HEK293T (cell line): ENCODE data around the gene HIRA.
"Not testable (repeated sequence)": the region's sequence is repeated elsewhere in the genome, so short reads cannot be mapped to it uniquely, and the experiment has no call there.

ENCODE experiments used
- CTCF ChIA-PET: fragments of 350-600 bp; formaldehyde crosslinking; extraction: SDS; loops from one replicate; lab custom pipeline; 2021; ENCODE audit warnings: antibody characterized with exemption, inconsistent platforms; lab: Yijun Ruan, JAX
- POLR2A ChIA-PET: fragments of 350-600 bp; formaldehyde crosslinking; extraction: SDS; loops from one replicate; lab custom pipeline; 2020; ENCODE audit warnings: antibody characterized with exemption, inconsistent platforms; lab: Yijun Ruan, JAX
- DNase-seq: peaks from one replicate; pipeline ENCODE4 v3.0.0; 2012; ENCODE audit warnings: mixed read lengths; ENCODE audit errors: extremely low spot score
- ARNT ChIP-seq: fragments of 450-650 bp; IDR thresholded peaks from 2 replicates; pipeline ENCODE4 v1.6.1; 2017; ENCODE audit warnings: mild to moderate bottlenecking
- BHLHE40 ChIP-seq: fragments of 450-650 bp; IDR thresholded peaks from 2 replicates; pipeline ENCODE4 v1.6.1; 2016; ENCODE audit warnings: mild to moderate bottlenecking, moderate library complexity, borderline replicate concordance
- CTBP1 ChIP-seq: fragments of 450-650 bp; IDR thresholded peaks from 2 replicates; pipeline ENCODE4 v1.6.1; 2016; ENCODE audit warnings: borderline replicate concordance
- ELF4 ChIP-seq: fragments of 450-650 bp; IDR thresholded peaks from 2 replicates; pipeline ENCODE4 v1.6.1; 2017; ENCODE audit warnings: antibody characterized with exemption
- FOXA1 ChIP-seq: fragments of 450-650 bp; IDR thresholded peaks from 2 replicates; pipeline ENCODE4 v1.6.1; 2016; ENCODE audit warnings: mild to moderate bottlenecking
- FOXK2 ChIP-seq: fragments of 450-650 bp; IDR thresholded peaks from 2 replicates; pipeline ENCODE4 v1.6.1; 2016; ENCODE audit warnings: mild to moderate bottlenecking
- FOXM1 ChIP-seq: fragments of 450-650 bp; IDR thresholded peaks from 2 replicates; pipeline ENCODE4 v1.6.1; 2017; ENCODE audit warnings: mild to moderate bottlenecking, borderline replicate concordance
- HDGF ChIP-seq: fragments of 450-650 bp; IDR thresholded peaks from 2 replicates; pipeline ENCODE4 v1.6.1; 2017; ENCODE audit warnings: antibody characterized with exemption, borderline replicate concordance
- L3MBTL2 ChIP-seq: fragments of 450-650 bp; conservative IDR thresholded peaks from 2 replicates; pipeline ENCODE4 v1.6.1; 2016; ENCODE audit warnings: mild to moderate bottlenecking
- LEF1 ChIP-seq: fragments of 450-650 bp; IDR thresholded peaks from 2 replicates; pipeline ENCODE4 v1.6.1; 2017; ENCODE audit warnings: mild to moderate bottlenecking, borderline replicate concordance
- NFRKB ChIP-seq: fragments of 450-650 bp; IDR thresholded peaks from 2 replicates; pipeline ENCODE4 v1.6.1; 2016; ENCODE audit warnings: mild to moderate bottlenecking, moderate library complexity
- SP1 ChIP-seq: fragments of 450-650 bp; IDR thresholded peaks from 2 replicates; pipeline ENCODE4 v1.6.1; 2017
- SUZ12 ChIP-seq: fragments of 450-650 bp; IDR thresholded peaks from 2 replicates; pipeline ENCODE4 v1.6.1; 2016; ENCODE audit warnings: mild to moderate bottlenecking
- TARDBP ChIP-seq: fragments of 450-650 bp; IDR thresholded peaks from 2 replicates; pipeline ENCODE4 v1.6.1; 2016
- ZNF384 ChIP-seq: fragments of 450-650 bp; IDR thresholded peaks from 2 replicates; pipeline ENCODE4 v1.6.1; 2016
- TF ChIP-seq, protein P1 (sequence below): fragments of 450-650 bp; IDR thresholded peaks from 2 replicates; pipeline ENCODE4 v1.6.1; 2016

HIRA gene

DNA sequence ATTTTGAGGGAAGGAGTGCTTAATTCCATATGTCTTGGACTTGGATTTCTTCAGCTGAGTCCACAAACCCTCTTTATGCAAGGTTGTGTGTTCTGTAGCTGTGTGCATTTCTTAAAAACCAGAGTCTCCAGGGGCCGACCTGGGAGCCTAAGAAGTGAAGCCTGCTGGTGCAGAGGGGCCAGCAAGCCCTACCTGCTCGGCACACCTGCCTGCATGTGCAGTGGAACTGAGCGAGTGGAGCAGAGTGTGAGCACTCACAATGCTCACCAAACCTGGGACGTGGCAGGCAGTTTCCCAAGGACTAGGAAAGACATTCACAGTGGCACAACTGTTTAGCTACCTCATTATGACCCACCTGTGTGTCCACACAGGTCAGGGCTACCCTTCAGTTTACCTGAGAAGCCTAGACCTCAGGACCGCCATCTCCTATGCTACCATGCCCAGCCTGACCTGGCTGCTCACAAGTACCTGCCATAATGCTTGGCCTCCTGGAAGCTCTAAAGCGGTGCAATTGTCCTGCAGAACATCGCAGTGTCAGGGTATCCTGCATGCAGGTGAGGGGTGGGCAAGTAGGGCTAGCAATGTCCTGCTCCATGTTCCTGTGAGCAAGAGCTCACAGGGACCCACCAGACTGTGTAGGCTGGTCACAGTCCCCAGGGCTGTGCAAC, 12.1 kb upstream of the HIRA start:
- no peak for DNase-seq
- POLR2A ChIA-PET: interaction anchor here (0.7 to 5.5 kb wide), 6 partner anchors 9 to 151 kb away, joined by 3 to 20 read pairs (median 4); partner anchors contain the start of genes CDC45, HIRA and MRPL40
- TF ChIP-seq NFRKB (no peak), BHLHE40 (no peak), SUZ12 (no peak), SP1 (no peak), FOXM1 (no peak), LEF1 (no peak), TARDBP (no peak), L3MBTL2 (no peak), ARNT (no peak), FOXA1 (no peak)
- TF ChIP-seq, protein P1, sequence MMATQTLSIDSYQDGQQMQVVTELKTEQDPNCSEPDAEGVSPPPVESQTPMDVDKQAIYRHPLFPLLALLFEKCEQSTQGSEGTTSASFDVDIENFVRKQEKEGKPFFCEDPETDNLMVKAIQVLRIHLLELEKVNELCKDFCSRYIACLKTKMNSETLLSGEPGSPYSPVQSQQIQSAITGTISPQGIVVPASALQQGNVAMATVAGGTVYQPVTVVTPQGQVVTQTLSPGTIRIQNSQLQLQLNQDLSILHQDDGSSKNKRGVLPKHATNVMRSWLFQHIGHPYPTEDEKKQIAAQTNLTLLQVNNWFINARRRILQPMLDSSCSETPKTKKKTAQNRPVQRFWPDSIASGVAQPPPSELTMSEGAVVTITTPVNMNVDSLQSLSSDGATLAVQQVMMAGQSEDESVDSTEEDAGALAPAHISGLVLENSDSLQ: no peak
- CTCF ChIA-PET: interaction anchor here (0.6 kb wide), 1 partner anchor 10 kb away, joined by 4 read pairs; no protein-coding TSS in a partner anchor

DNA sequence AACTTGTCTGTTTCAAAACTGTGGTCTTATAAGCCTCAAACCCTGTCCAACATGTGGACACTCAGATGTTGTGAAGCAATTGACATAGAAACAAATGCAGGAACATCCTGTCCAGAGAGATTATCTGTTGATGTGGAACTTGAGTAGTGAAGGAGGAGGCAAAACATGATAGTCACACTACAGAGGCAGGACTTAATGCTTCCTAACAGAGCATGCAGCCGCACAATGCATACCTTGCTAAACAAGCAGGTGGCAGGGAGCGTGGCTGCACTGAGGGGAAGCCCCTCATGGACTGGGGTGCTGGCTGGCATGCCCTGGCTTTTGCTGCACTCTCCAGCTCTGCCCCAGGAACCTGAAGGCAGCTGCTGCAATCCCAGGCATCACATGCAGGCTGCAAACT, 10.6 kb upstream of the HIRA start:
- ChIA-PET CTCF (no interaction called here), POLR2A (interaction anchor here (5.5 kb wide), 1 partner anchor 11 kb away, joined by 20 read pairs; the partner anchor contains the start of genes HIRA and MRPL40)
- no peak for DNase-seq
- no peak for TF ChIP-seq FOXM1
- no peak for TF ChIP-seq SUZ12
- no peak for TF ChIP-seq HDGF
- no peak for TF ChIP-seq ELF4
- TF ChIP-seq NFRKB: no peak
- TF ChIP-seq FOXK2: no peak
- no peak for TF ChIP-seq ARNT
- no peak for TF ChIP-seq FOXA1
- TF ChIP-seq LEF1: no peak
- TF ChIP-seq, protein P1: no peak
- no peak for TF ChIP-seq CTBP1

DNA sequence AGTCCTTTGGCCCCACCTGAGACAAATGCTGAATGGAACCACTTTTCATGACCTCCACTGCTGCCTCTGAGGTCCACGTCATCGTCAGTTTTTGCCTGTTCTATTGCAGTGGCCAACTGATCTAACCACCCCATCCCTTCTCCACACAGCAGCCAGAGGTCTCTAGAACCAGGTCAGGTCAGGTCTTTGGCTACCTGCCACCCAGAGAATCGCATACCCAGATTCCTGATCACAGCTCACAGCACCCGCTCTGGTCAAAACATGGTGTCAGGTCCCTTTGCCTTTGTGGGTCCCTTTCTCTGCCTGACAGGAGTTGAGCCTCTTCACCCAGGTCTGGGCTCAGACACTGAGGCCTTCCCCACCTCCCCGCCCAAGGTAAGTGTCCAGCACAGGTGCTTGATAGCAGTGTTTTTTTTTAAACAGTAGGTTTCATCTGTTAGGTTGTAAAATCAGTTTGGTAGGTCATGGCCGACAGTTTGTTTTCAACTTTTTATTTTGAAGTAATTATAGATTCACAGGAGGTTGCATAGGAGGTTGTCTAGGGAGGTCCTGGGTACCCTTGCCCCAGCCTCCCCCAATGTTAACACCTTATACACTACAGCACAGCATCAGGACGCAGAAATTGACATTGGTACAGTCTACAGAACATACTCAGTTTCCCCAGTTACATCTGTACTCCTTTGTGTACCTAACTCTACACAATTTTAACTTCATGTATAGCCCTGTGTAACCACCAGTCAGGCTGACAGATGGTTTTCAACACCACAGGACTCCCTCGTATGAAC, 9.1 kb upstream of the HIRA start:
- CTCF ChIA-PET: no interaction called here
- POLR2A ChIA-PET: no interaction called here
- TF ChIP-seq ARNT: no peak
- no peak for TF ChIP-seq ELF4
- TF ChIP-seq SP1: no peak
- DNase-seq: no peak

DNA sequence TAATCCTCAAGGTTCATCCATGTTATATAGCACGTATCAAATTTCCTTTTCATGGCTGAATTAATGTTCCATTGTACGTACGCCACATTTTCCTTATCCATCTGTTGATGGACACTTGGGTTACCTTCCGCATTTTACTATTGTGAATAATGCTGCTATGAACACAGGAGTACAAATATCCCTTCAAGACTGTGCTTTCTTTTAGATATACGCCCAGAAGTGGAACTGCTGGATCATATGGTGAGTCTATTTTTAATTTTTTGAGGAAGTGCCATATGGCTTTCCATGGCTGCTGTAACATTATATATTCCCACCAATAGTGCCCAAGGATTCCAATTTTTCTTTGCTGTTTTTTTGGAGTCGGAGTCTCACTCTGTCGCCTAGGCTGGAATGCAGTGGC, 6.8 kb upstream of the HIRA start:
- DNase-seq: no peak
- TF ChIP-seq ARNT: no peak
- no peak for TF ChIP-seq SP1
- TF ChIP-seq ELF4: no peak
- ChIA-PET CTCF (no interaction called here), POLR2A (no interaction called here)

DNA sequence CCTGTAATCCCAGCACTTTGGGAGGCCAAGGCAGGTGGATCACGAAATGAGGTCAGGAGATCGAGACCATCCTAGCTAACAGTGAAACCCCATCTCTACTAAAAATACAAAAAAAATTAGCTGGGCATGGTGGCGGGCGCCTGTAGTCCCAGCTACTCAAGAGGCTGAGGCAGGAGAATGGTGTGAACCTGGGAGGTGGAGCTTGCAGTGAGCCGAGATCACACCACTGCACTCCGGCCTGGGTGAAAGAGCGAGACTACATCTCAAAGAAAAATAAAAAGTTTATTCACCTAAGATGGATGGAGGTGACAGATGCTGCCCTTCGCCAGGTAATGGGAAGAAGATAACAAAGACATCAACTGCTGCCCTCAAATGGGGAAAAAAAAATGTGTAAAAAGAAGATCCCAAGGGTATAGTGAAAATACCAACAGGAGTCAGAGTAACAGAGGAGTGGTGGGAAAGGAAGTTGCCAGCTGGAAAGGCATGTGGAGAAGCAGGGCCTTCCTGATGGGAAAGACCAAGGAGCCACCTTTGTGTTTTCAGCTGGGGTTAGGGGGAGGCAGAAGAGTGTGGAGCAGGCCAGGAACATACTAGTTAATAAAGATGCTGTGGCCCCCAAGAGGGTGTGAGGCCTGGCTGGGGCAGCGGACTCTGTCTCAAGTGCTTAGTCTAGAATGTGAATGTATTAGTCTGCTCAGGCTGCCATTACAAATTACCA, 5.1 kb upstream of the HIRA start:
- POLR2A ChIA-PET, DNase-seq, CTCF ChIA-PET: not testable (repeated sequence)

DNA sequence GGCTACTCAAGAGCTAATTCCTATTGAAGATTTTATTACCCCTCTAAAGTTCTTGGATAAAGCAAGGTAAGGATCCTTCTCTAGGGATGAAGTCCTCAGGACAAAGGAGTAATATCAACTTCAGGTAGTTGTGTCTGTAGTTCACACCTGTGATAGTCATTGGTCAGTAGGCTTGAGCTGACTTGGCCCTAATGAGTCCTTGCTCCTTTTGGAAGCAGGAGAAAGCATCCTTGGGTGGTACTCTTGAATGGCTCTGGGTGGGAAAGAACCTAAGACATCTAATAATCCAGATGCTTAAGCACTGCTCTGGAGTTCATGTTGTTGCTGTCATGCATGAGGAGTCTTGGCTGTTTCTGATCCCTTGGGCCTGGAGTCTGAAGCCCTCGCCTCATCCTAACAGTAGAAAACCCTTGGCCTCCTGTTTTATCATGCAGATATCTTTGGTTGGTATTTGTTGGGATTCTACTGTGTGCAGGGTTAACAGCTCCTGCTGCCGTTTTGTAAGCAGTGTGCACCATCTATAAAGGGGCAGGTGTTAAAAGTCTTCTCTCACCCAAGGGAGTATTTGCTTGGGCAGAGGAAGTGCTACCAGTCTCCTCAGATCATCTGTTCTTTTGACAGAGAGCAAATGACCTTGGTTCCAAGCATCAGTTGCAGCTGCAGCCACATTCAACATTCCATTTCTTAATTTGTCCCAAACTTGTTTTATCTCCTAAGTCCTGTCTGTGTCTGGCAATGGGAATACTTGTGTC, 3.5 kb upstream of the HIRA start:
- DNase-seq: no peak
- no peak for TF ChIP-seq FOXA1
- no peak for TF ChIP-seq FOXK2
- no peak for TF ChIP-seq FOXM1
- TF ChIP-seq ARNT: no peak
- TF ChIP-seq ZNF384: no peak
- no peak for TF ChIP-seq CTBP1
- no peak for TF ChIP-seq LEF1
- TF ChIP-seq SP1: no peak
- no peak for TF ChIP-seq ELF4
- no peak for TF ChIP-seq SUZ12
- TF ChIP-seq NFRKB: no peak
- TF ChIP-seq TARDBP: no peak
- no peak for TF ChIP-seq L3MBTL2
- TF ChIP-seq, protein P1: no peak
- TF ChIP-seq BHLHE40: no peak
- no peak for TF ChIP-seq HDGF
- ChIA-PET POLR2A (interaction anchor here (2.0 to 2.1 kb wide), 2 partner anchors 9 to 12 kb away, joined by 12 to 17 read pairs; partner anchors contain the start of gene C22orf39), CTCF (no interaction called here)
